Pancreas (tissue), 10 donors: ENCODE measurements around the gene LRRC4B. TPM values are rescaled to one million over a fixed set of nuclear protein-coding genes. Genes with fewer than 3 reads are reported as not detected.

ENCODE experiments used
- ATAC-seq, 4 donors: fragments of 200-7000 bp; cut with Tn5 transposase; one replicate each; pipeline versions ENCODE4 v1.8.0 to v1.9.1; 2020; ENCODE audit warnings: mild to moderate bottlenecking in 4 of 4, moderate library complexity in 4 of 4
- DNase-seq, 6 donors: peaks; one replicate each; pipeline ENCODE4 v3.0.0-alpha.2; 2020
- FAIRE-seq: peaks from 2 replicates; lab custom pipeline; 2012; peaks lifted over from hg19 to GRCh38; lab: Jason Lieb, UNC
- H3K27ac ChIP-seq, 4 donors: fragments of 200-600 bp; sonication (generic); 1 replicate in 3 of 4; 2 replicates in 1 of 4; pipeline versions ENCODE4 v1.5.0 to v1.8.0; 2020
- H3K27me3 ChIP-seq, 4 donors: fragments of 200-600 bp; one replicate each; pipeline ENCODE4 v1.8.0; 2021
- H3K36me3 ChIP-seq, 3 donors: fragments of 200-600 bp; sonication (generic) in 1 of 3; one replicate each; pipeline versions ENCODE4 v1.5.0 to v1.8.0; 2020 to 2021
- H3K4me1 ChIP-seq, 3 donors: fragments of 200-600 bp; one replicate each; pipeline ENCODE4 v1.8.0; 2021
- H3K4me3 ChIP-seq, 4 donors: fragments of 200-600 bp; sonication (generic) in 2 of 4; one replicate each; pipeline versions ENCODE4 v1.5.0 to v1.8.0; 2020 to 2021
- H3K9me3 ChIP-seq, 4 donors: fragments of 200-600 bp; one replicate each; pipeline ENCODE4 v1.8.0; 2021
- WGBS, 2 donors: extraction: QIAGEN DNeasy Blood & Tissue Kit; methylation state at CpG; one replicate each; pipeline ENCODE4 v1.1.7; 2013; 5-methylcytosine and 5-hydroxymethylcytosine counted together
- intact Hi-C, 3 donors: fragments of 100-400 bp; cut with DNase I; formaldehyde crosslinking; loops; one replicate each; pipeline versions ENCODE4 v1.11.1 to v1.14.2; 2022
- polyA plus RNA-seq, 2 donors: library from polyadenylated mRNA; stranded (reverse); fragments of 200-250 nt; gene quantifications; one replicate each; pipeline ENCODE4 v1.2.3, GENCODE V29; 2013
- total RNA-seq, 6 donors: library from RNA; stranded (reverse); fragmentation: NEBNext Ultra II Directional in 4 of 6; extraction: Animal tissue kit (Norgen Biotek cat#: 25700) in 4 of 6; gene quantifications; one replicate each; pipeline versions ENCODE4 v1.2.1 to v1.2.4, GENCODE V29; 2021 to 2023
- TF ChIP-seq, protein P1 (sequence below), 4 donors: fragments of 200-600 bp; sonication (generic) in 3 of 4; IDR thresholded peaks; one replicate each; pipeline versions ENCODE4 v1.5.0 to v1.8.0; 2021; ENCODE audit warnings: antibody characterized with exemption in 4 of 4
- donor health status: healthy with polysubstance abuse.
- donor health status: DM: no; HTN: no; CAD: no; lungs with moderate emphysema.
- donor health status: DM: no; HTN: no; CAD: no.
- donor health status: control.
- donor health status: control.
- donor health status: Bipolar disorder and iron deficiency.
- donor health status: DM: yes; HTN: yes; CAD: no.
- donor health status: DM: no; HTN: no; CAD: no.
- donor health status: DM: no; HTN: no; CAD: no.
- donor health status: DM: yes; HTN: yes; CAD: no.

LRRC4B gene
- total and polyA plus RNA-seq, 8 donors, result 0.09 to 2.1 (median 0.50) TPM

DNA sequence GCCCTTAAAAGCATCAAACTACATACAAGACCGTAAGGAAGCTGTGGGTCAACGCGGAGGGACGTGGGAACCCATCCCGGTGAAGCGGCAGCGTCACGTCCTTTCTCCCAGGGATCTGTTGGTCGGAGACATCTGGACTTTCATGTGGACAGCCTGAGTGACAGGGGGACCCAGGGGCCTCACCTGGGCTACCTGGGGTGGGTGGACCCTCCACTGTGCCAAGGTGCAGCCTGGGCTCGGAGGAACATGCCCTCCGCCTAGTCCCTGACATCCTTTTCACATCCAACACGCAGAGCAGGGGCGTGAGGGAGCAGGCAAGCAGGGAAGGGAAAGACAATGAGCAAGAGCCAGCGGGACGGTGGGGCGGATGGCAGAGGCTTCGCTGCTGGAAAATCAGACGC is 77.8 kb downstream of the LRRC4B start:
- WGBS, 2 donors, result 93 to 94% methylated on average over 18 of the region's 18 CpGs
- Histone ChIP-seq H3K4me3 (no peak overlapping the region), H3K27ac (no peak overlapping the region), H3K36me3 (no peaks in the 10 kb centered on the region), H3K9me3 (no peaks in the 10 kb centered on the region), H3K27me3 (no peaks in the 10 kb centered on the region), H3K4me1 (no peaks in the 10 kb centered on the region)
- TF ChIP-seq, protein P1, sequence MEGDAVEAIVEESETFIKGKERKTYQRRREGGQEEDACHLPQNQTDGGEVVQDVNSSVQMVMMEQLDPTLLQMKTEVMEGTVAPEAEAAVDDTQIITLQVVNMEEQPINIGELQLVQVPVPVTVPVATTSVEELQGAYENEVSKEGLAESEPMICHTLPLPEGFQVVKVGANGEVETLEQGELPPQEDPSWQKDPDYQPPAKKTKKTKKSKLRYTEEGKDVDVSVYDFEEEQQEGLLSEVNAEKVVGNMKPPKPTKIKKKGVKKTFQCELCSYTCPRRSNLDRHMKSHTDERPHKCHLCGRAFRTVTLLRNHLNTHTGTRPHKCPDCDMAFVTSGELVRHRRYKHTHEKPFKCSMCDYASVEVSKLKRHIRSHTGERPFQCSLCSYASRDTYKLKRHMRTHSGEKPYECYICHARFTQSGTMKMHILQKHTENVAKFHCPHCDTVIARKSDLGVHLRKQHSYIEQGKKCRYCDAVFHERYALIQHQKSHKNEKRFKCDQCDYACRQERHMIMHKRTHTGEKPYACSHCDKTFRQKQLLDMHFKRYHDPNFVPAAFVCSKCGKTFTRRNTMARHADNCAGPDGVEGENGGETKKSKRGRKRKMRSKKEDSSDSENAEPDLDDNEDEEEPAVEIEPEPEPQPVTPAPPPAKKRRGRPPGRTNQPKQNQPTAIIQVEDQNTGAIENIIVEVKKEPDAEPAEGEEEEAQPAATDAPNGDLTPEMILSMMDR (IDR thresholded peaks at IDR 0.05), result no peak
- intact Hi-C loops, result no loop called here
- ATAC-seq, result no peak
- DNase-seq, result peak in 2 of 6 donors; percentile 25 to 36
- FAIRE-seq, result no peak

DNA sequence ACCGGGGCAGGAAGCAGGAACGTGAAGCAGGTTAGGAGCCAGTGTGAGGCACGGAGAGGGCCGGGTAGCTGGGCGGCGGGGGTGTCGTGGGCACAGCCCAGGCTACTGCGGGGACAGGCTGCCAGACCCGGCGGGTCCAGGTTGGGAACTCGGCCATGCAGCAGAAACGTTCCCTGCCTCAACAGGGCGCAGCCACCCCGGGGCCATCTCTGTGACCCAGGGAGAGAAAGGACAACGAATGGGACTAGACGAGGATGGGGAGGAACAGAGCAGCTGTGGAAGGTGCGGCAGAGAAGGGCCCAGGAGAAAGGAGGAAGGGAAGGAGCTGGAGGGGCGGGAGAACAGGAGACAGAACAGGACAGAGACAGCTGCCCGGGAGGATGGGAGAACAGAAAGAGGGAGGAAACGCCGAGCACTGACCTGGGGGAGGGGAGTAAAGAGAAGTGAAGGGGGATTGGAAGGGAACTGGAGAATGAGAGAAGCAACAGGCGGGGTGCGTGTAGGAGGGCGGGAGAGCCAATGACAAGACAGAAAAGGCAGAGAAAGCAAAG is 78.7 kb downstream of the LRRC4B start:
- TF ChIP-seq, protein P1 (IDR thresholded peaks at IDR 0.05), result no peak
- FAIRE-seq (no peak), ATAC-seq (peak in 1 of 4 donors; percentile 28), DNase-seq (peak in 2 of 6 donors; percentile 45 to 50)
- Histone ChIP-seq H3K4me1 (no peaks in the 10 kb centered on the region), H3K27me3 (no peaks in the 10 kb centered on the region), H3K27ac (no peak overlapping the region), H3K36me3 (no peaks in the 10 kb centered on the region), H3K4me3 (no peak overlapping the region), H3K9me3 (no peaks in the 10 kb centered on the region)
- WGBS, 2 donors, result 70 to 71% methylated on average over 24 of the region's 24 CpGs
- intact Hi-C loops, result no loop called here

DNA sequence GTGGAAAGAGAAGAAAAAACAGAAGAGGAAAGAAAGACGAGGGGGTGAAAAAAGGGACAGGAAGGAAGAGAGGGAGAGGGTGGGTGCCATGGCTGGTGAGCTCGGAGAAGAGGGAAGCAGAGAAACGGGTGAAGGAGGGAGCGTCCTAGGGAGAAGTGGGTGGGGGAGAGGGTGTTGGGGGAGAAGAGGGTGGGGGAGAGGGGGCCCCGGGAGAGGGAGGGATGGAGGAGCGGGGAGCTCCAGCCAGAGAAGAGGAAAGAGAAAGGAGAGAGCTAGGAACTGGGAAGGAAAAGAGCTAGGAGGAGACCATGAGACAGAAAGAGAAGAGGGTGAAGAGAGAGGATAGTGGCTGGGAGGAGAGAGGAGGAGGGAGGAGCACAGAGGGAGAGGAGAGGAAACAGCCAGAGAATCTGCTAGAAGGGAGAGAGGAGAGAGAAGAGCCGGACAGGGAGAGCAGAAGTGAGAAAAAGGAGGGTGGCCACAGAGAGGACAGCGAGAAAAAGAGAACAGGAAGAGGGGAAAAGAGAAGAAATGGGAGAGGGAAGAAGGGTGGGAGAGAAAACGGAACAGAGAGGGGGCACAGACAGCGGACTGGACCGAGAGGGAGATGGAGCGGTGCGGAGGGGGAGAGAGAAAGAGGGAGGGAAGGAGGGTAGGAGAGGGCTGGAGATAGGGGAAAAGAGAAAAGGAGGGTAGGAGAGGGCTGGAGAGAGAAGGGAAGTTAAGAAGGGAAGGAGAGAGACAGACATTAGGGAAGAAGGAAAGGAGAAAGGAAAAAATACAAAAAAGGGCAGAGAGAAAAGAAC is 79.6 kb downstream of the LRRC4B start:
- ATAC-seq, result peak in 2 of 4 donors; percentile 18 to 40
- Histone ChIP-seq H3K27me3 (no peaks in the 10 kb centered on the region), H3K27ac (no peak overlapping the region), H3K4me3 (no peak overlapping the region), H3K4me1 (no peaks in the 10 kb centered on the region), H3K36me3 (no peaks in the 10 kb centered on the region), H3K9me3 (no peaks in the 10 kb centered on the region)
- TF ChIP-seq, protein P1 (IDR thresholded peaks at IDR 0.05), result no peak
- DNase-seq, result no peak
- 59 to 63% methylated on average over 13 of the region's 13 CpGs for WGBS, 2 donors
- FAIRE-seq, result no peak
- intact Hi-C loops, result no loop called here

DNA sequence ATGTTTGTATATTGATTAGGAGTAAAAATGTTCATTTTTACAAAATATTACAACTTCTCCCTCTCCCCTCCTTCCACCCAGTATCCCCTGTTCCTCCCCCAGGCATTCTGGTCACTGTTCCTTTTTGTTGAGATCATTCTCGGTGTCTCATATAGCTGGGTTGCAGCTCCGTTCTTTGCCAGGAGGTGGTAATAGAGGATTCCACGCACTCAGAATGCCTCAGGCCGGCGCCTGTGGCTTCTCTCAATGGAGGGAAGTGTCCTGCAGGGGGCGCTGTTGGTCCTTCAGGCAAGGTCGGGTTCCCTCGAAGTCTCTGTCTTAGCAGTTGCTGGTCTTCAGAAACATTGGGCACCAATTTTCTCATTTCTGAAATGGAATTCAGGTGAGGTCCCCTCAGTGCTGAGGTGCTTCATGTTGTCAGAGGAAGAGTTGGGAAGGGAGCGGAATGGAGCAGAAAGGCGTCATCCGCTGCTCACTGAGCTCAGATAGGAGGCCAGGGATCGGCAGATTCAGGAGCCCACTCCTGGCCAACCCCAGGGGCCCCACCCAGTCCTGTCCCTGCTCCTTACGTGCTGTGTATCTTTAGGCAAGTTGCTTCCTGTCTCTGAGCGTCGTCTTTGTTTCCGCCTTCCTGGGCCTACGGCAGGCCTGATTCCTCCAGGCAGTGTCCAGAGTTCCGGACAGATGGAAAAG is 81.3 kb downstream of the LRRC4B start:
- FAIRE-seq (no peak), ATAC-seq (no peak), DNase-seq (peak in 1 of 6 donors; percentile 62)
- no peak overlapping the region for H3K4me3 ChIP-seq
- no peaks in the 10 kb centered on the region for H3K27me3 ChIP-seq
- intact Hi-C loops, result no loop called here
- TF ChIP-seq, protein P1 (IDR thresholded peaks at IDR 0.05), result peak in 2 of 4 donors; percentile 22 to 42
- no peaks in the 10 kb centered on the region for H3K9me3 ChIP-seq
- no peaks in the 10 kb centered on the region for H3K4me1 ChIP-seq
- WGBS, 2 donors, result 76 to 84% methylated on average over 18 of the region's 18 CpGs
- peaks cover 0 to 8% (median 7%) of the 10 kb centered on the region in 3 donors for H3K36me3 ChIP-seq
- H3K27ac ChIP-seq, result no peak overlapping the region
